ENCODE measurements around the gene BCO2. TPM values are rescaled to one million over a fixed set of nuclear protein-coding genes. Genes with fewer than 3 reads are reported as not detected.
A peak's percentile ranks its signal among the peaks of the same experiment; 100 is the strongest.
"Not testable (repeated sequence)": the region's sequence is repeated elsewhere in the genome, so short reads cannot be mapped to it uniquely, and the experiment has no call there.

The BCO2 gene
- polyA plus RNA-seq, 1 experiment: 0.56 TPM

- H3K27me3 ChIP-seq (ENCODE audit: control insufficient read depth, insufficient read depth, low read length): no peaks in the 10 kb centered on the region
- POLR2A ChIA-PET: interaction anchor here (0.6 kb wide), 1 partner anchor 18 kb away, joined by 3 read pairs; the partner anchor contains the start of gene BCO2
- no peak for TF ChIP-seq CTCF (IDR thresholded peaks at IDR 0.05; ENCODE audit: insufficient read depth, low read depth, low read length)
- H3K4me3 ChIP-seq (ENCODE audit: low read depth, low read length): no peak overlapping the region
- H3K36me3 ChIP-seq (ENCODE audit: control insufficient read depth, insufficient read depth, low read length): no peaks in the 10 kb centered on the region
- peak; percentile 99 for DNase-seq (ENCODE audit: low read depth)
- CTCF ChIA-PET: interaction anchor here (0.8 to 3.1 kb wide), 4 partner anchors 11 to 63 kb away, joined by 3 to 11 read pairs (median 4); no protein-coding TSS in a partner anchor
Observed at GRCh38 chr11:112156956-112157766, 18.2 kb upstream of the BCO2 start.

GRCh38 chr11:112159098-112160065 is 15.9 kb upstream of the BCO2 start:
- Histone ChIP-seq H3K27me3 (ENCODE audit: control insufficient read depth, insufficient read depth, low read length) (no peaks in the 10 kb centered on the region), H3K4me3 (ENCODE audit: low read depth, low read length) (no peak overlapping the region), H3K36me3 (ENCODE audit: control insufficient read depth, insufficient read depth, low read length) (no peaks in the 10 kb centered on the region)
- ChIA-PET POLR2A (interaction anchor here (0.6 kb wide), 1 partner anchor 72 kb away, joined by 3 read pairs; no protein-coding TSS in a partner anchor), CTCF (interaction anchor here (0.5 to 3.1 kb wide), 5 partner anchors 9 to 46 kb away, joined by 3 to 11 read pairs (median 4); partner anchors contain the start of gene BCO2)
- DNase-seq (ENCODE audit: low read depth): no peak
- TF ChIP-seq CTCF (IDR thresholded peaks at IDR 0.05; ENCODE audit: insufficient read depth, low read depth, low read length): no peak

GRCh38 chr11:112160091-112160848 is 15.0 kb upstream of the BCO2 start:
- H3K4me3 ChIP-seq (ENCODE audit: low read depth, low read length): no peak overlapping the region
- no peak for TF ChIP-seq CTCF (IDR thresholded peaks at IDR 0.05; ENCODE audit: insufficient read depth, low read depth, low read length)
- ChIA-PET CTCF (interaction anchor here (1.2 to 1.4 kb wide), 3 partner anchors 15 to 46 kb away, joined by 3 to 4 read pairs (median 3); partner anchors contain the start of gene BCO2), POLR2A (no interaction called here)
- no peak for DNase-seq (ENCODE audit: low read depth)
- H3K36me3 ChIP-seq (ENCODE audit: control insufficient read depth, insufficient read depth, low read length): no peaks in the 10 kb centered on the region
- H3K27me3 ChIP-seq (ENCODE audit: control insufficient read depth, insufficient read depth, low read length): no peaks in the 10 kb centered on the region

- no peak for DNase-seq (ENCODE audit: low read depth)
- no peak overlapping the region for H3K4me3 ChIP-seq (ENCODE audit: low read depth, low read length)
- POLR2A ChIA-PET: no interaction called here
- no peaks in the 10 kb centered on the region for H3K27me3 ChIP-seq (ENCODE audit: control insufficient read depth, insufficient read depth, low read length)
- CTCF ChIA-PET: interaction anchor here (1.2 kb wide), 1 partner anchor 47 kb away, joined by 4 read pairs; no protein-coding TSS in a partner anchor
- H3K36me3 ChIP-seq (ENCODE audit: control insufficient read depth, insufficient read depth, low read length): no peaks in the 10 kb centered on the region
- TF ChIP-seq CTCF (IDR thresholded peaks at IDR 0.05; ENCODE audit: insufficient read depth, low read depth, low read length): no peak
Observed at GRCh38 chr11:112161012-112161411, 14.3 kb upstream of the BCO2 start.

GRCh38 chr11:112162200-112162599 is 13.1 kb upstream of the BCO2 start:
- H3K27me3 ChIP-seq (ENCODE audit: control insufficient read depth, insufficient read depth, low read length); POLR2A ChIA-PET; H3K4me3 ChIP-seq (ENCODE audit: low read depth, low read length); H3K36me3 ChIP-seq (ENCODE audit: control insufficient read depth, insufficient read depth, low read length); DNase-seq (ENCODE audit: low read depth): not testable (repeated sequence)
- CTCF ChIA-PET: interaction anchor here (1.6 kb wide), 1 partner anchor 13 kb away, joined by 6 read pairs; the partner anchor contains the start of gene BCO2
